Tibial artery (tissue), 4 donors: ENCODE results near the gene PPP4R4.
"Not testable (repeated sequence)": the region's sequence is repeated elsewhere in the genome, so short reads cannot be mapped to it uniquely, and the experiment has no call there.

ENCODE experiments used
- DNase-seq, 2 donors: peaks; one replicate each; pipeline ENCODE4 v3.0.0-alpha.2; 2019
- H3K27ac ChIP-seq, 2 donors: fragments of 200-600 bp; sonication (generic) in 1 of 2; 1 replicate in 1 of 2; 2 replicates in 1 of 2; pipeline ENCODE4 v1.5.1; 2018 to 2019; ENCODE audit warnings: mild to moderate bottlenecking in 1 of 2
- H3K27me3 ChIP-seq, 2 donors: fragments of 200-600 bp; sonication (generic) in 1 of 2; one replicate each; pipeline versions ENCODE4 v1.5.1 to v1.6.0; 2016 to 2019
- H3K36me3 ChIP-seq, 3 donors: fragments of 200-600 bp; sonication (generic) in 2 of 3; one replicate each; pipeline ENCODE4 v1.5.1; 2016 to 2019; ENCODE audit warnings: mild to moderate bottlenecking in 2 of 3
- H3K4me1 ChIP-seq, 4 donors: fragments of 200-600 bp; sonication (generic) in 2 of 4; 1 replicate in 3 of 4; 2 replicates in 1 of 4; pipeline ENCODE4 v1.5.1; 2016 to 2019
- H3K4me3 ChIP-seq, 2 donors: fragments of 200-600 bp; sonication (generic) in 1 of 2; 1 replicate in 1 of 2; 2 replicates in 1 of 2; pipeline ENCODE4 v1.5.1; 2018 to 2019; ENCODE audit warnings: mild to moderate bottlenecking in 2 of 2
- H3K9me3 ChIP-seq, 3 donors: fragments of 200-600 bp; sonication (generic) in 1 of 3; one replicate each; pipeline ENCODE4 v1.5.1; 2016 to 2019
- CTCF ChIP-seq, 2 experiments: fragments of 200-600 bp in 1 of 2; fragments of 450-650 bp in 1 of 2; IDR thresholded peaks; one replicate each; pipeline ENCODE4 v1.5.1; 2017 to 2019; ENCODE audit warnings: antibody characterized with exemption in 2 of 2, mild to moderate bottlenecking in 1 of 2, moderate library complexity in 1 of 2
- intact Hi-C: fragments of 100-400 bp; cut with DNase I; formaldehyde crosslinking; loops from one replicate; pipeline ENCODE4 v1.15.0; 2023; ENCODE audit warnings: low total_unique reads

Gene PPP4R4

GRCh38 chr14:94295360-94296180 is 121.4 kb downstream of the PPP4R4 start:
- intact Hi-C loops = no loop called here
- no peak for DNase-seq
- TF ChIP-seq CTCF (IDR thresholded peaks at IDR 0.05) = no peak
- H3K4me3 ChIP-seq = no peak overlapping the region
- no peaks in the 10 kb centered on the region for H3K9me3 ChIP-seq
- no peaks in the 10 kb centered on the region for H3K4me1 ChIP-seq
- no peaks in the 10 kb centered on the region for H3K27me3 ChIP-seq
- H3K27ac ChIP-seq = no peak overlapping the region
- no peaks in the 10 kb centered on the region for H3K36me3 ChIP-seq

GRCh38 chr14:94296181-94296545 is 122.0 kb downstream of the PPP4R4 start:
- intact Hi-C loops, H3K27ac ChIP-seq, H3K36me3 ChIP-seq, H3K4me1 ChIP-seq, H3K4me3 ChIP-seq, H3K27me3 ChIP-seq, DNase-seq, H3K9me3 ChIP-seq: not testable (repeated sequence)

- no peak for DNase-seq
- no peak for TF ChIP-seq CTCF (IDR thresholded peaks at IDR 0.05)
- Histone ChIP-seq H3K9me3 (no peaks in the 10 kb centered on the region), H3K27ac (no peak overlapping the region), H3K4me3 (no peak overlapping the region), H3K36me3 (no peaks in the 10 kb centered on the region), H3K4me1 (no peaks in the 10 kb centered on the region), H3K27me3 (no peaks in the 10 kb centered on the region)
- intact Hi-C loops = no loop called here
Observed at GRCh38 chr14:94298130-94298529, 124.0 kb downstream of the PPP4R4 start.

GRCh38 chr14:94303111-94303510 is 129.0 kb downstream of the PPP4R4 start:
- Histone ChIP-seq H3K27me3 (no peaks in the 10 kb centered on the region), H3K9me3 (no peaks in the 10 kb centered on the region), H3K4me1 (no peaks in the 10 kb centered on the region), H3K4me3 (no peak overlapping the region), H3K27ac (no peak overlapping the region), H3K36me3 (no peaks in the 10 kb centered on the region)
- intact Hi-C loops = no loop called here
- DNase-seq = no peak
- TF ChIP-seq CTCF (IDR thresholded peaks at IDR 0.05) = no peak

- Histone ChIP-seq H3K9me3 (no peaks in the 10 kb centered on the region), H3K4me1 (no peaks in the 10 kb centered on the region), H3K4me3 (no peak overlapping the region), H3K27me3 (no peaks in the 10 kb centered on the region), H3K27ac (no peak overlapping the region), H3K36me3 (no peaks in the 10 kb centered on the region)
- no peak for DNase-seq
- intact Hi-C loops = no loop called here
- no peak for TF ChIP-seq CTCF (IDR thresholded peaks at IDR 0.05)
Observed at GRCh38 chr14:94304243-94304642, 130.1 kb downstream of the PPP4R4 start.

GRCh38 chr14:94305620-94306019 is 131.5 kb downstream of the PPP4R4 start:
- H3K4me3 ChIP-seq = no peak overlapping the region
- intact Hi-C loops = no loop called here
- no peaks in the 10 kb centered on the region for H3K4me1 ChIP-seq
- H3K9me3 ChIP-seq = no peaks in the 10 kb centered on the region
- DNase-seq = no peak
- no peak for TF ChIP-seq CTCF (IDR thresholded peaks at IDR 0.05)
- H3K36me3 ChIP-seq = no peaks in the 10 kb centered on the region
- H3K27me3 ChIP-seq = no peaks in the 10 kb centered on the region
- no peak overlapping the region for H3K27ac ChIP-seq
